HepG2 (cell line): ENCODE results near the gene DAB2IP. TPM values are rescaled to one million over a fixed set of nuclear protein-coding genes. Genes with fewer than 3 reads are reported as not detected.

Experiments
- SP4 ChIP-seq: sonication (generic); formaldehyde crosslinking; IDR thresholded peaks from 2 replicates; pipeline ENCODE4 v1.8.1; 2023; ENCODE audit warnings: mild to moderate bottlenecking, missing genetic modification reagents
- TBL1XR1 ChIP-seq: fragments of 150-350 bp; IDR thresholded peaks from 2 replicates; pipeline ENCODE4 v1.6.1; 2014; ENCODE audit warnings: borderline replicate concordance, low read length; ENCODE audit not compliant: partially characterized antibody
- ZBTB26 ChIP-seq: IDR thresholded peaks from 2 replicates; pipeline ENCODE4 v1.6.1; 2016; ENCODE audit warnings: missing compliant biosample characterization, missing genetic modification reagents, borderline replicate concordance
- ZBTB33 ChIP-seq: sonication (generic); formaldehyde crosslinking; IDR thresholded peaks from 2 replicates; pipeline ENCODE4 v1.4.0; 2020; ENCODE audit warnings: missing genetic modification reagents
- ZNF17 ChIP-seq: sonication (generic); formaldehyde crosslinking; IDR thresholded peaks from 2 replicates; pipeline ENCODE4 v1.5.0; 2020; ENCODE audit warnings: mild to moderate bottlenecking, missing genetic modification reagents
- ZNF280B ChIP-seq: sonication (generic); formaldehyde crosslinking; IDR thresholded peaks from 2 replicates; pipeline ENCODE4 v1.5.0; 2020; ENCODE audit warnings: missing genetic modification reagents, mild to moderate bottlenecking, borderline replicate concordance
- ZNF883 ChIP-seq: sonication (generic); formaldehyde crosslinking; IDR thresholded peaks from 2 replicates; pipeline ENCODE4 v1.5.1; 2020; ENCODE audit warnings: mild to moderate bottlenecking, missing genetic modification reagents; ENCODE audit errors: not compliant biosample characterization
- polyA plus RNA-seq, 8 experiments: library from polyadenylated mRNA; depleted of rRNA in 3 of 8; stranded (reverse) in 7 of 8; unstranded in 1 of 8; fragments of >200 nt; fragmentation: Illumina TruSeq in 4 of 8; extraction: Trizol in 4 of 8; gene quantifications; 2 replicates each; pipeline versions ENCODE4 v1.2.1 to v1.2.3, GENCODE V29; 2011 to 2016; ENCODE audit warnings: low read depth in 4 of 8, missing spikeins in 1 of 8, mixed read lengths in 1 of 8; ENCODE audit not compliant: insufficient read depth in 1 of 8
- total RNA-seq, 5 experiments: library from RNA; depleted of rRNA; stranded (reverse); fragments of >200 nt; fragmentation: Illumina TruSeq; extraction: Trizol; gene quantifications; 2 replicates each; pipeline ENCODE4 v1.2.3, GENCODE V29; 2016; ENCODE audit warnings: low read depth in 1 of 5

DAB2IP gene
- total and polyA plus RNA-seq, 2 of the 13 experiments (the other 11 are each of a cell fraction or from before 2014, with no cell fraction given): 25.3 to 37.9 TPM

GRCh38 chr9:121735793-121736770 lies 84.6 kb downstream of the DAB2IP start (continued):
- TF ChIP-seq ZBTB33 (CRISPR knock-in tag): peak; percentile 88
- peak; percentile 23 for TF ChIP-seq ZNF883 (CRISPR knock-in tag)
- TF ChIP-seq ZNF280B (CRISPR knock-in tag): no peak
- no peak for TF ChIP-seq TBL1XR1
- TF ChIP-seq ZNF17: no peak
- no peak for TF ChIP-seq ZBTB26 (CRISPR knock-in tag)
- peak; percentile 38; the same call in 1 of the 2 replicates for TF ChIP-seq SP4
